Duodenal mucosa (tissue), 2 donors: ENCODE results near the gene STXBP2.

Experiments
- H3K27ac ChIP-seq: one replicate; pipeline ENCODE4 v1.7.0; 2013; ENCODE audit warnings: low read depth, low read length
- H3K27me3 ChIP-seq, 2 donors: one replicate each; pipeline ENCODE4 v1.7.0; 2013; ENCODE audit warnings: low read length in 2 of 2, control low read depth in 1 of 2; ENCODE audit not compliant: insufficient read depth in 2 of 2, control insufficient read depth in 1 of 2
- H3K36me3 ChIP-seq, 2 donors: one replicate each; pipeline ENCODE4 v1.7.0; 2013; ENCODE audit warnings: low read length in 2 of 2, control low read depth in 1 of 2; ENCODE audit not compliant: insufficient read depth in 2 of 2, control insufficient read depth in 1 of 2
- H3K4me1 ChIP-seq, 2 donors: one replicate each; pipeline ENCODE4 v1.7.0; 2013; ENCODE audit warnings: low read length in 2 of 2, control low read depth in 1 of 2; ENCODE audit not compliant: insufficient read depth in 2 of 2, control insufficient read depth in 1 of 2
- H3K4me3 ChIP-seq, 2 donors: one replicate each; pipeline ENCODE4 v1.7.0; 2013; ENCODE audit warnings: low read length in 2 of 2, low read depth in 1 of 2
- H3K9ac ChIP-seq, 2 donors: one replicate each; pipeline ENCODE4 v1.7.0; 2013; ENCODE audit warnings: low read length in 2 of 2, low read depth in 1 of 2
- H3K9me3 ChIP-seq, 2 donors: one replicate each; pipeline ENCODE4 v1.7.0; 2013; ENCODE audit warnings: low read length in 2 of 2, control low read depth in 1 of 2; ENCODE audit not compliant: control insufficient read depth in 1 of 2

Gene STXBP2

GRCh38 chr19:7602935-7603497 is 33.9 kb upstream of the STXBP2 start:
- Histone ChIP-seq H3K36me3 (peaks cover 0 to 16% of the 10 kb centered on the region in 2 donors), H3K4me1 (no peaks in the 10 kb centered on the region), H3K9me3 (no peaks in the 10 kb centered on the region), H3K4me3 (no peak overlapping the region), H3K27ac (no peak overlapping the region), H3K9ac (no peak overlapping the region), H3K27me3 (no peaks in the 10 kb centered on the region)

DNA sequence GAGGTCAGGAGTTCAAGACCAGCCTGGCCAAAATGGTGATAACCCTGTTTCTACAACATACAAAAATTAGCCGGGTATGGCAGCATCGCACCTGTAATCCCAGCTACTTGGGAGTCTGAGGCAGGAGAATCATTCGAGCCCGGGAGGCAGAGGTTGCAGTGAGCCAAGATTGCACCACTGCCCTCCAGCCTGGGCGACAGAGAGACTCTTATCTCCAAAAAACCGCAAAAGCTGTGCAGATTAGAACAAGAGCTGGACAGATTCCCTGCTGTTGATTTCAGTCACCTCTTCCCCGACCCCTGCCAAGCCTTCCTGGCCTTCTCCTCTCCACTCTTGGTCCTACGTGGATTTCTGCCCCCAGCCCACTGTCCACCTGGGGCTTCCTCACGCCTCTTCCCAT is 33.0 kb upstream of the STXBP2 start:
- Histone ChIP-seq H3K9ac (no peak overlapping the region), H3K4me1 (no peaks in the 10 kb centered on the region), H3K4me3 (no peak overlapping the region), H3K27me3 (no peaks in the 10 kb centered on the region), H3K36me3 (peaks cover 0 to 19% of the 10 kb centered on the region in 2 donors), H3K27ac (no peak overlapping the region), H3K9me3 (no peaks in the 10 kb centered on the region)

GRCh38 chr19:7605490-7606222 is 31.3 kb upstream of the STXBP2 start:
- H3K36me3 ChIP-seq, result peaks cover 0 to 25% of the 10 kb centered on the region in 2 donors
- no peaks in the 10 kb centered on the region for H3K9me3 ChIP-seq
- H3K27me3 ChIP-seq, result no peaks in the 10 kb centered on the region
- H3K4me1 ChIP-seq, result no peaks in the 10 kb centered on the region
- H3K9ac ChIP-seq, result no peak overlapping the region
- no peak overlapping the region for H3K27ac ChIP-seq
- H3K4me3 ChIP-seq, result no peak overlapping the region

GRCh38 chr19:7606289-7606688 is 30.6 kb upstream of the STXBP2 start:
- Histone ChIP-seq H3K27me3 (no peaks in the 10 kb centered on the region), H3K9me3 (no peaks in the 10 kb centered on the region), H3K36me3 (peaks cover 0 to 31% of the 10 kb centered on the region in 2 donors), H3K4me3 (no peak overlapping the region), H3K27ac (no peak overlapping the region), H3K4me1 (no peaks in the 10 kb centered on the region), H3K9ac (no peak overlapping the region)

DNA sequence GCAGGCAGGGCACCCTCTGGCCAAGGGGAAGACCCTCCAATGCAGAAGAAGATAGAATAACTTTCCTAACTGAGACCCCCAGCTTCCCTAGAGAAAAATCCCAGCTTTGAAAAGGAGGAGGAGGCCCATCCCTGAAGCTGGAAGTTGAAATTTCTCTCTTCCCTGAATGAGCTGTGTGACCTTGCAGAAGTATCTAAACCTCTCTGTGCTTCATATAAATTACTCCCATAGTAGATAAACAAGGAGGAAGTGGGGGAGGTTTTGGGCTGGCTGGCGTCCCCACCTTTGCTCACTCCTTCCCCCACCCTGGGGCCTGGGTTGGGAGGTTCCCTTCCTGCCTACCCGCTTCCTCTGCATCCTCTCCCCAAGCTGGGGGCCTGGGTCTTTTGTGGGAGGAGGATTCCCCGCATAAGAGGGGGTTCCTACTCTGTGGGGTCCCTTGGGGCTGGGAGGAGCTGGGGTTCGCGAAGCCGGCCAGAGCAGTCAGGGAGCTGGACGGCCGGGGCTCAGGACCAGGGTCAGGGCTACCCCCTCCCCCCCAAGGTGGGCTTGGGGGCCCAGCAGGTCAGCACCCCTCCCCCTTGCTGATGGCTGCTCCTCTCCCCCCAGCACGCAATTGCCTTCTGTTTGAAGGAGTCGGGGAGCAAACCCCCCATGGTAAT is 29.6 kb upstream of the STXBP2 start:
- H3K27me3 ChIP-seq, result no peaks in the 10 kb centered on the region
- no peak overlapping the region for H3K4me3 ChIP-seq
- no peaks in the 10 kb centered on the region for H3K9me3 ChIP-seq
- no peaks in the 10 kb centered on the region for H3K4me1 ChIP-seq
- H3K36me3 ChIP-seq, result peaks cover 6 to 38% of the 10 kb centered on the region in 2 donors
- no peak overlapping the region for H3K9ac ChIP-seq
- no peak overlapping the region for H3K27ac ChIP-seq

DNA sequence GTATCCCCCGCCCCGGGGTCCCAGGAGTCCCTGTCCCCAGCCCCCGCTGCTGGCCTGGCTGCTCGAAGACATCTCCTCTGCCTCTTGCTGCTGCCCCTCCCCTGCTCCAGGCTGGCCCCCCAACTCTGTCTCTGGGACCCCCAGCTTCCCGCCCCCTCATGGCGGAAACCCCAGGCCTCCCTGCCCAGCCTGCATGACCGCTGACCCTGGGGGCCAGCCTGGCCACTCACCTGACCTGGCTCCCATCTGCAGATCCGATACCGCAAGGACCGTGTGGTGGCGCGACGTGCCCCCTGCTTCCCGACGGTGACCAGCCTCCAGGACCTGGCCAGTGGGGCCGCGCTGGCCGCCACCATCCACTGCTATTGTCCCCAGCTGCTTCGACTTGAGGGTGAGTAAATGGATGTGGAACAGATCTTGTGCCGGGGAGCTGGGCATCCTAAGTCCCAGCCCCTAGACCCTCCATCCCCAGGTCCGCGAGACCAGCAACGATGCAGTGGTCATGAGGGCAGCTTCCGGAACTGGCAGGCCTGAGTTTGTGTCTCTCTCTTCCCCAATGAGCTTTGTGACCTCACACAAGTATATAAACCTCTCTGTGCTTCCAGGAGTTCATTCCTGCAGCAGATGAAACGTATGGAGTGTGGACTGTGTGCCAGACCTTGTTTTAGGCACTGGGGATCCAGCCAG is 28.9 kb upstream of the STXBP2 start:
- no peak overlapping the region for H3K4me3 ChIP-seq
- H3K36me3 ChIP-seq, result peaks cover 6 to 38% of the 10 kb centered on the region in 2 donors

GRCh38 chr19:7610491-7611240 is 26.2 kb upstream of the STXBP2 start:
- Histone ChIP-seq H3K4me3 (no peak overlapping the region), H3K36me3 (peaks cover 6 to 36% of the 10 kb centered on the region in 2 donors), H3K9ac (no peak overlapping the region), H3K4me1 (no peaks in the 10 kb centered on the region), H3K9me3 (no peaks in the 10 kb centered on the region), H3K27ac (no peak overlapping the region), H3K27me3 (no peaks in the 10 kb centered on the region)

More for the DNA sequence above, 28.9 kb upstream of the STXBP2 start:
- Histone ChIP-seq H3K27me3 (no peaks in the 10 kb centered on the region), H3K27ac (no peak overlapping the region), H3K9me3 (no peaks in the 10 kb centered on the region), H3K9ac (no peak overlapping the region), H3K4me1 (no peaks in the 10 kb centered on the region)

GRCh38 chr19:7611541-7612279 is 25.2 kb upstream of the STXBP2 start:
- H3K4me3 ChIP-seq, result no peak overlapping the region
- no peaks in the 10 kb centered on the region for H3K27me3 ChIP-seq
- no peak overlapping the region for H3K9ac ChIP-seq
- no peak overlapping the region for H3K27ac ChIP-seq
- H3K36me3 ChIP-seq, result peaks cover 6 to 39% of the 10 kb centered on the region in 2 donors
- no peaks in the 10 kb centered on the region for H3K4me1 ChIP-seq
- no peaks in the 10 kb centered on the region for H3K9me3 ChIP-seq
